ENCODE results near the gene KREMEN2.
A peak's percentile ranks its signal among the peaks of the same experiment; 100 is the strongest.
"Not testable (repeated sequence)": the region's sequence is repeated elsewhere in the genome, so short reads cannot be mapped to it uniquely, and the experiment has no call there.

The KREMEN2 gene

DNA sequence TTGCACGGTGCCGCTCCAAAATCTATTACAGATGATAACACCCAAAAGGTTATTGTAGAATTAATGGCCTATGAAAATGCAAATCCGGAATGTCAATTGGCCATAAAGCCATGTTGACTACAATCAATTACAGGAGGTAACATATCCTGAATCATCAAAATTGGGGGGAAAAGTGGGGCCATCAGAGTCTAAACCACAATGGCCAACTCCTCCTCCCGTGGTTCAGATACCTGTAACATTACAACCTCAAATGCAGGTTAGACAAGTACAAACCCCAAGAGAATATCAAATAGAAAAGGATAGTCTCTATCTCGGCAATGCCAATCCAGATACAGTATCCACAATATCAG lies 37.5 kb upstream of the KREMEN2 start:
- no peak overlapping the region for H3K27ac ChIP-seq
- TF ChIP-seq, protein P1, sequence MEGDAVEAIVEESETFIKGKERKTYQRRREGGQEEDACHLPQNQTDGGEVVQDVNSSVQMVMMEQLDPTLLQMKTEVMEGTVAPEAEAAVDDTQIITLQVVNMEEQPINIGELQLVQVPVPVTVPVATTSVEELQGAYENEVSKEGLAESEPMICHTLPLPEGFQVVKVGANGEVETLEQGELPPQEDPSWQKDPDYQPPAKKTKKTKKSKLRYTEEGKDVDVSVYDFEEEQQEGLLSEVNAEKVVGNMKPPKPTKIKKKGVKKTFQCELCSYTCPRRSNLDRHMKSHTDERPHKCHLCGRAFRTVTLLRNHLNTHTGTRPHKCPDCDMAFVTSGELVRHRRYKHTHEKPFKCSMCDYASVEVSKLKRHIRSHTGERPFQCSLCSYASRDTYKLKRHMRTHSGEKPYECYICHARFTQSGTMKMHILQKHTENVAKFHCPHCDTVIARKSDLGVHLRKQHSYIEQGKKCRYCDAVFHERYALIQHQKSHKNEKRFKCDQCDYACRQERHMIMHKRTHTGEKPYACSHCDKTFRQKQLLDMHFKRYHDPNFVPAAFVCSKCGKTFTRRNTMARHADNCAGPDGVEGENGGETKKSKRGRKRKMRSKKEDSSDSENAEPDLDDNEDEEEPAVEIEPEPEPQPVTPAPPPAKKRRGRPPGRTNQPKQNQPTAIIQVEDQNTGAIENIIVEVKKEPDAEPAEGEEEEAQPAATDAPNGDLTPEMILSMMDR (conservative IDR thresholded peaks at IDR 0.05), result no peak

DNA sequence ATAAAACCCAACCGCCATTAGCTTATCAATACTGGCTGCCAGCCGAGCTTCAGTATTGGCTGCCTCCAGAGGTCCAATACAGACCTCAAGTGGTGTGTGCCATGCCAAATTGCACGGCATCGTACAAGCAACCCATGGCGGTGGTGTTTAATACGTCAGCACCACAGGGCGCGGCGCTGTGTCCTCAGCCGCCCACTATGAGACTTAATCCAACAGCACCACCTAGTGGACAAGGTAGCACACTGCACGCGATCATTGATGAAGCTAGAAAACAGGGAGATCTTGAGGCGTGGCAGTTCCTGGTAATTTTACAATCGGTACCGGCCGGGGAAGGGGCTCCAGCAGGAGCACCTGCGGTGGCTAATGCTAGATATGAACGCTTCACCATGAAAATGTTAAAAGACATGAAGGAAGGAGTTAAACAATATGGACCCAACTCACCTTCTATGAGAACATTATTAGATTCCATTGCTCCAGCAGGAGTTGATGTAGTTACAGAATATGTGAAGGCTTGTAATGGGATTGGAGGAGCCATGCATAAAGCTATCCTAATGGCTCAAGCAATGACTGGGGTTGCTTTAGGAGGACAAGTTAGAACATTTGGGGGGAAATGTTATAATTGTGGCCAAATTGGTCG lies 36.9 kb upstream of the KREMEN2 start:
- TF ChIP-seq, protein P1 (conservative IDR thresholded peaks at IDR 0.05), result peak; percentile 86
- H3K27ac ChIP-seq, result peak overlapping the region; percentile 62; the same call in 1 of the 2 replicates

DNA sequence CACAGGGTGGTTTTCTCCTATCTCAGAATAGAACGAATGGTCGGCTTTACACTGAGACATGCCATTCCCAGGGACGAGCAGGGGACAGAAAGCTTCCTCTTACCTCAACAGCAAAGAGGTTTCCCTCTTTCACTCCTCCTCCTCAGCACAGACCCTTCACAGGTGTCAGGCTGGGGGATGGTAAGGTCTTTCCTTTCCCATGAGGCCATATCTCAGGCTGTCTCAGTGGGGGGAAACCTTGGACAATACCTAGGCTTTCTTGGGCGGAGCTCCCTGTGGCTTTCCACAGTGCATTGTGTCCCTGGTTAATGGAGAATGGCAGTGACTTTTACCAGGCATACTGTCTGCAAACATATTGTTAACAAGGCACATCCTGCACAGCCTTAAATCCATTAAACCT lies 35.9 kb upstream of the KREMEN2 start:
- H3K27ac ChIP-seq, result peak overlapping the region; percentile 62

DNA sequence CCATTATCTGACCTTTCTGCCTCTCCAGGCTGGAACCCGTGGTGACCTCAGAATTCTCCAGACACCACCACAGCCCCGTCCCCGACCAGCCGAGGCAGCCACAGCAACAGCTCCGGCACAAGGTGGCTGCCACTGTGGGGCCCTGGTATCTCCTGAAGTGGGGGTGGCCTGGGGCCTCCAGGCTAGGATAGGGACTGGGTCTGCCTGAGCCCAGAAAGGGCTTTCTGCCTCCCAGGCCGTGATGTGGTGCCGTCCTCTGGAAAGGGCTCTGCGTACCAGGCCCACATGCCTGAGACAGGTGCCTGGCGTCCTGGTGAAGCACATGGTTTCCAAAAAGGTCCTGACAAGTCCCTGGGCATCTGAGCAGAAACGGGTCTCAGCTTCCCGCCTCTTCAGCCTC lies 35.3 kb upstream of the KREMEN2 start:
- TF ChIP-seq, protein P1 (conservative IDR thresholded peaks at IDR 0.05), result no peak

DNA sequence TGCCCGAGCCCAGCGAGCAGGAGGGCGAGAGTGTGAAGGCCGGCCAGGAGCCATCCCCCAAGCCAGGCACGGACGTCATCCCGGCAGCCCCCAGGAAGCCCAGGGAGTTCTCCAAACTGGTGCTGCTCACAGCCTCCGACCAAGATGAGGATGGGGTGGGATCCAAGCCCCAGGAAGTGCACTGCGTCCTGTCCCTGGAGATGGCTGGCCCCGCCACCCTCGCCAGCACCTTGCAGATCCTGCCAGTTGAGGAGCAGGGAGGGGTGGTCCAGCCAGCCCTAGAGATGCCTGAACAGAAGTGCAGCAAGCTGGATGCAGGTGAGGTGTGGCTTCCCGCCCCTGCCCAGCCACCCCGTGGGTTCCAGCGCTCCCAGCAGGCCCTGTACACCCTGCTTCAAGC lies 34.4 kb upstream of the KREMEN2 start:
- TF ChIP-seq, protein P1 (conservative IDR thresholded peaks at IDR 0.05), result no peak
- H3K27ac ChIP-seq, result no peak overlapping the region

More for the DNA sequence above, 35.3 kb upstream of the KREMEN2 start:
- peak overlapping the region; percentile 62 for H3K27ac ChIP-seq

DNA sequence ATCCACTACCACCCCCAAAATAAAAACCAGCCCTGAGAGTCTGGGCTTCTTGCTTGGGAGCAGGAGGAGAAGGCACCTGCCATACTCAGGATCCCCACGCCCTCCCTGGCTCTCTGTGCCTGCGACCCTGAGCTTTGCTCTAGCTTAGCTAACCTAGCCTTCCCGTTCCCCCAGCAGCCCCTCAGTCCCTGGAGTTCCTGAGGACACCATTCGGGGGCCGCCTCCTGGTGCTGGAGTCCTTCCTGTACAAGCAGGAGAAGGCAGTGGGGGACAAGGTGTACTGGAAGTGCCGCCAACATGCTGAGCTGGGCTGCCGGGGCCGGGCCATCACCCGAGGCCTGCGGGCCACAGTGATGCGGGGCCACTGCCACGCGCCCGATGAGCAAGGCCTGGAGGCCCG lies 33.8 kb upstream of the KREMEN2 start:
- no peak overlapping the region for H3K27ac ChIP-seq
- TF ChIP-seq, protein P1 (conservative IDR thresholded peaks at IDR 0.05), result no peak

DNA sequence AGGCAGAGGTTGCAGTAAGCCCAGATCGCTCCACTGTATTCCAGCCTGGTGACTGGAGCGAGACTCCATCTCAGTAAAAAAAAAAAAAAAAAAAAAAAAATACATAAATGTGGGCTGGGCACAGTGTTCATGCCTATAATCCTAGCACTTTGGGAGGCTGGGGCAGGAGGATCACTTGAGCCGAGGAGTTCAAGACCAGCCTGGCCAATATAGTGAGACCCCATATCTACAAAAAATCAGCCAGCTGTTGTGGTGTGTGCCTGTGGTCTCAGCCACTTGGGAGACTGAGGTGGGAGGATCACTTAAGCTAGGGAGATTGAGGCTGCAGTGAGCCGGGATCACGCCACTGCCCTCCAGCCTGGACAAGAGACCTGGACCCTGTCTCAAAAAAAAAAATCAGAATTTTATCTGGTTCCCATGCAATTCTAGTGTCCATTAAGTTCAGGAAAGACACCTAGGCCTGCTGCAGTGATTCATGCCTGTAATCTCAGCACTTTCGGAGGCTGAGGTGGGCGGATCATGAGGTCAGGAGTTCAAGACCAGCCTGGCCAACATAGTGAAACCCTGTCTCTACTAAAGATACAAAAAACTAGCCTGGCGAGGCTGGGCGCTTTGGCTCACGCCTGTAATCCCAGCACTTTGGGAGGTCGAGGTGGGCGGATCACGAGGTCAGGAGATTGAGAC lies 32.7 kb upstream of the KREMEN2 start:
- H3K27ac ChIP-seq, result not testable (repeated sequence)

DNA sequence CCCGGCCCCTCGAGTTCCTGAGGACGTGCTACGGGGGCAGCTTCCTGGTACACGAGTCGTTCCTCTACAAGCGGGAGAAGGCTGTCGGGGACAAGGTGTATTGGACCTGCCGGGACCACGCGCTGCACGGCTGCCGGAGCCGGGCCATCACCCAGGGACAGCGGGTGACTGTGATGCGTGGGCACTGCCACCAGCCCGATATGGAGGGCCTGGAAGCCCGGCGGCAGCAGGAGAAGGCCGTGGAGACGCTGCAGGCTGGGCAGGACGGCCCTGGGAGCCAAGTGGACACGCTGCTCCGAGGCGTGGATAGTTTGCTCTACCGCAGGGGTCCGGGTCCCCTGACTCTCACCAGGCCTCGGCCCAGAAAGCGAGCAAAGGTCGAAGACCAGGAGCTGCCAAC lies 30.9 kb upstream of the KREMEN2 start:
- TF ChIP-seq, protein P1 (conservative IDR thresholded peaks at IDR 0.05), result no peak
- H3K27ac ChIP-seq, result no peak overlapping the region
